ENCODE measurements around the gene MBD3L2. TPM values are rescaled to one million over a fixed set of nuclear protein-coding genes. Genes with fewer than 3 reads are reported as not detected.
"Not testable (repeated sequence)": the region's sequence is repeated elsewhere in the genome, so short reads cannot be mapped to it uniquely, and the experiment has no call there.

Gene MBD3L2
- total and polyA plus RNA-seq, 10 donors: not detected

- Histone ChIP-seq H3K9me3 (no peaks in the 10 kb centered on the region), H3K27me3 (replicated peaks in 1 of 7) (peaks cover 0 to 5% (median 0%) of the 10 kb centered on the region in 7 donors), H3K4me1 (peaks cover 0 to 12% (median 6%) of the 10 kb centered on the region in 6 donors), H3K27ac (no peak overlapping the region), H3K36me3 (no peaks in the 10 kb centered on the region), H3K4me3 (no peak overlapping the region)
- intact Hi-C loops (cut with DNase I; ENCODE audit: low total_unique reads): no loop called here
- no peak for DNase-seq
- 48 to 61% (median 52%) methylated on average over 4 of the region's 4 CpGs for WGBS, 5 donors
- TF ChIP-seq POLR2A (IDR thresholded peaks at IDR 0.05): no peak
- TF ChIP-seq CTCF (IDR thresholded peaks at IDR 0.05 in 8 of 11, conservative IDR thresholded peaks at IDR 0.05 in 3 of 11): no peak
- no peak for TF ChIP-seq POLR2AphosphoS5 (IDR thresholded peaks at IDR 0.05)
Measured at GRCh38 chr19:7013678-7014077, 35.4 kb upstream of the MBD3L2 start.

GRCh38 chr19:7018828-7019227, 30.3 kb upstream of the MBD3L2 start:
- H3K4me3 ChIP-seq: no peak overlapping the region
- H3K27ac ChIP-seq: no peak overlapping the region
- peaks cover 0 to 5% (median 0%) of the 10 kb centered on the region in 7 donors for H3K27me3 ChIP-seq (replicated peaks in 1 of 7)
- DNase-seq: no peak
- TF ChIP-seq POLR2A (IDR thresholded peaks at IDR 0.05) (no peak), POLR2AphosphoS5 (IDR thresholded peaks at IDR 0.05) (no peak), CTCF (IDR thresholded peaks at IDR 0.05 in 8 of 11, conservative IDR thresholded peaks at IDR 0.05 in 3 of 11) (no peak)
- intact Hi-C loops (cut with DNase I; ENCODE audit: low total_unique reads): no loop called here
- H3K4me1 ChIP-seq: no peaks in the 10 kb centered on the region
- no peaks in the 10 kb centered on the region for H3K9me3 ChIP-seq
- WGBS, 5 donors: 68 to 89% (median 77%) methylated on average over 6 of the region's 6 CpGs
- H3K36me3 ChIP-seq: no peaks in the 10 kb centered on the region

- H3K27me3 ChIP-seq (replicated peaks in 1 of 7); H3K36me3 ChIP-seq; H3K4me3 ChIP-seq; H3K27ac ChIP-seq; intact Hi-C loops (cut with DNase I; ENCODE audit: low total_unique reads); H3K9me3 ChIP-seq; DNase-seq; H3K4me1 ChIP-seq: not testable (repeated sequence)
- WGBS, 5 donors: no CpG with 5 or more reads among the region's 6 CpGs
Measured at GRCh38 chr19:7021331-7021730, 27.8 kb upstream of the MBD3L2 start, which contains the start of gene MBD3L2B. Gene MBD3L2B, minus strand, starts transcription at chr19:7021431. Its CDS starts 34 bp downstream, at chr19:7021397.

GRCh38 chr19:7028790-7029189, 20.3 kb upstream of the MBD3L2 start:
- H3K9me3 ChIP-seq; DNase-seq; H3K36me3 ChIP-seq; H3K27ac ChIP-seq; H3K4me3 ChIP-seq; H3K27me3 ChIP-seq (replicated peaks in 1 of 7); intact Hi-C loops (cut with DNase I; ENCODE audit: low total_unique reads); H3K4me1 ChIP-seq: not testable (repeated sequence)
- WGBS, 5 donors: no CpG with 5 or more reads among the region's 1 CpG

- WGBS, 5 donors: 67% methylated on average over 1 of the region's 9 CpGs; no CpG with 5 or more reads in 4 of the 5 donors
- intact Hi-C loops (cut with DNase I; ENCODE audit: low total_unique reads); H3K27ac ChIP-seq: not testable (repeated sequence)
Measured at GRCh38 chr19:7030278-7030677, 18.8 kb upstream of the MBD3L2 start, which contains the start of gene MBD3L5. Gene MBD3L5, plus strand, starts transcription at chr19:7030578. Its CDS starts 34 bp downstream, at chr19:7030612.

GRCh38 chr19:7040079-7040478, 9.0 kb upstream of the MBD3L2 start, which contains the start of gene MBD3L4:
Gene MBD3L4, minus strand, starts transcription at chr19:7040179. Its CDS starts 35 bp downstream, at chr19:7040144.
- H3K27ac ChIP-seq; DNase-seq; H3K9me3 ChIP-seq; H3K27me3 ChIP-seq (replicated peaks in 1 of 7); H3K36me3 ChIP-seq; intact Hi-C loops (cut with DNase I; ENCODE audit: low total_unique reads); H3K4me3 ChIP-seq; H3K4me1 ChIP-seq: not testable (repeated sequence)
- WGBS, 5 donors: 55% methylated on average over 2 of the region's 9 CpGs; no CpG with 5 or more reads in 4 of the 5 donors

More at GRCh38 chr19:7030278-7030677, 18.8 kb upstream of the MBD3L2 start, which contains the start of gene MBD3L5:
- H3K4me1 ChIP-seq; H3K27me3 ChIP-seq (replicated peaks in 1 of 7); H3K4me3 ChIP-seq; H3K9me3 ChIP-seq; H3K36me3 ChIP-seq; DNase-seq: not testable (repeated sequence)

GRCh38 chr19:7041563-7041962, 7.6 kb upstream of the MBD3L2 start:
- H3K9me3 ChIP-seq; H3K4me1 ChIP-seq; H3K27ac ChIP-seq; H3K36me3 ChIP-seq; DNase-seq; H3K4me3 ChIP-seq; intact Hi-C loops (cut with DNase I; ENCODE audit: low total_unique reads); H3K27me3 ChIP-seq (replicated peaks in 1 of 7): not testable (repeated sequence)
- no CpG with 5 or more reads among the region's 2 CpGs for WGBS, 5 donors

GRCh38 chr19:7051421-7051820, 2.3 kb downstream of the MBD3L2 start:
- H3K4me1 ChIP-seq; H3K36me3 ChIP-seq; intact Hi-C loops (cut with DNase I; ENCODE audit: low total_unique reads); H3K27ac ChIP-seq; H3K27me3 ChIP-seq (replicated peaks in 1 of 7); H3K4me3 ChIP-seq; H3K9me3 ChIP-seq: not testable (repeated sequence)
- peak; percentile 18 for DNase-seq
- WGBS, 5 donors: 87 to 100% (median 96%) methylated on average over 2 to 3 of the region's 5 CpGs

- DNase-seq; H3K9me3 ChIP-seq; intact Hi-C loops (cut with DNase I; ENCODE audit: low total_unique reads); H3K36me3 ChIP-seq; H3K4me3 ChIP-seq; H3K27ac ChIP-seq; H3K27me3 ChIP-seq (replicated peaks in 1 of 7); H3K4me1 ChIP-seq: not testable (repeated sequence)
- 74 to 88% (median 86%) methylated on average over 7 of the region's 7 CpGs for WGBS, 5 donors
Measured at GRCh38 chr19:7052896-7053295, 3.8 kb downstream of the MBD3L2 start.

All from spleen (tissue), 11 donors.